MCF 10A (cell line): Measurements from ENCODE around the gene ADGRF4. TPM values are rescaled to one million over a fixed set of nuclear protein-coding genes. Genes with fewer than 3 reads are reported as not detected.

Source experiments
- BruUV-seq: library from RNA; stranded (reverse); fragments of 400-500 nt; replicated peaks from 2 replicates; lab custom pipeline; 2021; lab: Mats Ljungman, UMichigan
- CTCF ChIA-PET: fragments of 300-600 bp; sonication (Branson Sonifier 250); formaldehyde crosslinking; extraction: SDS; loops from one replicate; lab custom pipeline; 2021; ENCODE audit warnings: antibody characterized with exemption, inconsistent platforms; lab: Yijun Ruan, JAX
- POLR2A ChIA-PET: fragments of 300-600, 350-650 bp; sonication (Branson Sonifier 250); formaldehyde crosslinking; extraction: SDS; loops from one replicate; lab custom pipeline; 2020; ENCODE audit warnings: antibody characterized with exemption, inconsistent platforms; lab: Yijun Ruan, JAX
- DNase-seq: peaks from one replicate; pipeline ENCODE4 v3.0.0-alpha.2; 2018; ENCODE audit not compliant: unreplicated experiment
- H3K27ac Mint-ChIP-seq: one replicate; pipeline ENCODE4 v1.8.0; 2022; ENCODE audit warnings: mild to moderate bottlenecking, low read depth, mixed read lengths; ENCODE audit not compliant: unreplicated experiment
- H3K27me3 Mint-ChIP-seq: one replicate; pipeline ENCODE4 v1.8.0; 2022; ENCODE audit warnings: mixed read lengths; ENCODE audit not compliant: insufficient read depth, unreplicated experiment
- H3K36me3 Mint-ChIP-seq: one replicate; pipeline ENCODE4 v1.8.0; 2022; ENCODE audit warnings: mild to moderate bottlenecking, moderate library complexity, mixed read lengths; ENCODE audit not compliant: insufficient read depth, unreplicated experiment
- H3K4me1 Mint-ChIP-seq: one replicate; pipeline ENCODE4 v1.8.0; 2022; ENCODE audit warnings: mixed read lengths; ENCODE audit not compliant: insufficient read depth, unreplicated experiment
- H3K4me3 Mint-ChIP-seq: one replicate; pipeline ENCODE4 v1.8.0; 2022; ENCODE audit warnings: mild to moderate bottlenecking, moderate library complexity, mixed read lengths; ENCODE audit not compliant: unreplicated experiment
- H3K9me3 Mint-ChIP-seq: one replicate; pipeline ENCODE4 v1.8.0; 2022; ENCODE audit warnings: mixed read lengths; ENCODE audit not compliant: unreplicated experiment
- intact Hi-C: fragments of 100-400 bp; cut with micrococcal nuclease; formaldehyde crosslinking; loops from 2 replicates; pipeline ENCODE4 v1.14.1; 2022
- total RNA-seq: library from RNA; stranded (reverse); gene quantifications from 2 replicates; pipeline ENCODE4 v1.2.3, GENCODE V29; 2022
- TF ChIP-seq, protein P1 (sequence below): fragments of 200-600 bp; IDR thresholded peaks from one replicate; pipeline ENCODE4 v1.8.0; 2022; ENCODE audit warnings: antibody characterized with exemption, mild to moderate bottlenecking; ENCODE audit not compliant: unreplicated experiment

Gene ADGRF4
- total RNA-seq, 1 experiment from 2014 or later, result 1.2 TPM

DNA sequence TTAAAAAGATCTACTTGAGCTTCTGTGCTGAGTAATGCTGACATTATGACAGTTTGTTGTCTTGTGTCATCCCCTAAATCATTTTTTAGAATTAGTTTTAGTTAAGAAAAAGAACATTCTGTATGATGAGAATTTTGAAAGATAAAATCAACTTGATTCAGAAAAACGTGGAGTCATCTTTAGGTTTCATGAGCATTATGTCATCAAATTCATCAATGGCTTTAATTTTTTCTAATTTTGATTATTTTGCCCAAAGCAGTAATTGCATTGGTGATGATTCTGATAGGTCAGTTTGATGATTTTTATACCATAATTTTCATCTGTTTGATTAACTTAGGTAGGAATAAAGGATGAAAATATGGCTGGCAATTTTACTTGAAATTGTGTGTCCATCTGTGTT lies 26.6 kb upstream of the ADGRF4 start:
- H3K9me3 Mint-ChIP-seq, result no peaks in the 10 kb centered on the region
- no peaks in the 10 kb centered on the region for H3K27me3 Mint-ChIP-seq
- no peak overlapping the region for H3K4me3 Mint-ChIP-seq
- intact Hi-C loops, result no loop called here
- CTCF ChIA-PET, result no interaction called here
- H3K4me1 Mint-ChIP-seq, result peaks cover 24% of the 10 kb centered on the region
- no TSS peak for BruUV-seq
- no peak for DNase-seq
- TF ChIP-seq, protein P1, sequence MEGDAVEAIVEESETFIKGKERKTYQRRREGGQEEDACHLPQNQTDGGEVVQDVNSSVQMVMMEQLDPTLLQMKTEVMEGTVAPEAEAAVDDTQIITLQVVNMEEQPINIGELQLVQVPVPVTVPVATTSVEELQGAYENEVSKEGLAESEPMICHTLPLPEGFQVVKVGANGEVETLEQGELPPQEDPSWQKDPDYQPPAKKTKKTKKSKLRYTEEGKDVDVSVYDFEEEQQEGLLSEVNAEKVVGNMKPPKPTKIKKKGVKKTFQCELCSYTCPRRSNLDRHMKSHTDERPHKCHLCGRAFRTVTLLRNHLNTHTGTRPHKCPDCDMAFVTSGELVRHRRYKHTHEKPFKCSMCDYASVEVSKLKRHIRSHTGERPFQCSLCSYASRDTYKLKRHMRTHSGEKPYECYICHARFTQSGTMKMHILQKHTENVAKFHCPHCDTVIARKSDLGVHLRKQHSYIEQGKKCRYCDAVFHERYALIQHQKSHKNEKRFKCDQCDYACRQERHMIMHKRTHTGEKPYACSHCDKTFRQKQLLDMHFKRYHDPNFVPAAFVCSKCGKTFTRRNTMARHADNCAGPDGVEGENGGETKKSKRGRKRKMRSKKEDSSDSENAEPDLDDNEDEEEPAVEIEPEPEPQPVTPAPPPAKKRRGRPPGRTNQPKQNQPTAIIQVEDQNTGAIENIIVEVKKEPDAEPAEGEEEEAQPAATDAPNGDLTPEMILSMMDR, result no peak
- POLR2A ChIA-PET, result interaction anchor here (2.3 to 4.2 kb wide), 3 partner anchors 8 to 29 kb away, joined by 9 to 84 read pairs (median 18); partner anchors contain the start of gene ADGRF4
- H3K27ac Mint-ChIP-seq, result no peak overlapping the region
- no peaks in the 10 kb centered on the region for H3K36me3 Mint-ChIP-seq

DNA sequence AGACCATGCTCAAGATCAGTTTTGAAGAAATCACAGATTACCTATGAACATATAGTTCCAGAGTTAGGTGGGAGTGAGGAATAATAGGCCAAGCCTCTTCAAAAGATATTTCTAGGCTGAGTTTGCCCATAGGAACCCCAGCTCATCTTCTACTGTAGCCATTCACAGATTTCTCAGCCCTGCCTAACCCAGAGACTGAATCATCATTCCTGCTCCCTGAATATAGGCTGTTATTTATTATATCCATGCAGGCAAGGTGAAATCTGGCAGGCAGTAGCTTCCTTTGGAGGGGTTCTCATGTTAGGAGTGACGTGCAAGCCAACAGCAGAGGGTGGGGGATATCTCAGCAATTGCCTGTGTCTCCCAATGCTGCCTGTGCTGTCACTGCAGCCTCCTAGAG lies 25.6 kb upstream of the ADGRF4 start:
- no peaks in the 10 kb centered on the region for H3K27me3 Mint-ChIP-seq
- no peaks in the 10 kb centered on the region for H3K9me3 Mint-ChIP-seq
- no peak overlapping the region for H3K4me3 Mint-ChIP-seq
- peaks cover 24% of the 10 kb centered on the region for H3K4me1 Mint-ChIP-seq
- DNase-seq, result no peak
- TF ChIP-seq, protein P1, result no peak
- ChIA-PET CTCF (interaction anchor here (0.7 to 1.2 kb wide), 4 partner anchors 20 to 1090 kb away, joined by 3 to 7 read pairs (median 3); no protein-coding TSS in a partner anchor), POLR2A (interaction anchor here (0.8 to 4.2 kb wide), 5 partner anchors 12 to 28 kb away, joined by 3 to 84 read pairs (median 3); partner anchors contain the start of gene ADGRF4)
- H3K27ac Mint-ChIP-seq, result no peak overlapping the region
- intact Hi-C loops, result no loop called here
- H3K36me3 Mint-ChIP-seq, result no peaks in the 10 kb centered on the region
- no TSS peak for BruUV-seq

DNA sequence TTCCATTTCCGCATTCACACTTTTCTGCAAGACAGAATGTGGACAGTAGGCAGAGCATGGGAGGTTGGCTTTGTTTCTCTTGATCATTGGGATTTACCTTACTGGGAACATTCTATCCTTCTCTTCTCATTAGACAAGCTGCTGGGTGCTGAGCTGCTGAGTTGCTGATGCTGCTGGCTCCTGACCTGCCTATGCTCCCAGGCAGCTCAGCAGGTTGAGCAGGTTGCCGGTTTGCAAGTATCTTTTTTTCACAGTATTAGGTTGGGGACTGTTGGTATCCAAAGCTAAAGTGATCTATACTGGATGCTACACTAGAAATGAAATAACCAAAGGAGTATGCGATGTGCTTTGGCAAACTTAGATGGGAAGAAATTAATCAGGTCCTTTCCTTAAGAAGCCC lies 23.7 kb upstream of the ADGRF4 start:
- H3K4me3 Mint-ChIP-seq, result no peak overlapping the region
- TF ChIP-seq, protein P1, result no peak
- DNase-seq, result no peak
- intact Hi-C loops, result no loop called here
- peaks cover 18% of the 10 kb centered on the region for H3K4me1 Mint-ChIP-seq
- H3K27ac Mint-ChIP-seq, result no peak overlapping the region
- ChIA-PET POLR2A (interaction anchor here (0.7 to 2.6 kb wide), 2 partner anchors 24 to 584 kb away, joined by 3 to 14 read pairs; partner anchors contain the start of gene ADGRF4), CTCF (interaction anchor here (0.6 to 2.4 kb wide), 3 partner anchors 27 to 151 kb away, joined by 3 to 13 read pairs (median 3); no protein-coding TSS in a partner anchor)
- H3K9me3 Mint-ChIP-seq, result no peaks in the 10 kb centered on the region
- H3K27me3 Mint-ChIP-seq, result no peaks in the 10 kb centered on the region
- H3K36me3 Mint-ChIP-seq, result no peaks in the 10 kb centered on the region
- no TSS peak for BruUV-seq

DNA sequence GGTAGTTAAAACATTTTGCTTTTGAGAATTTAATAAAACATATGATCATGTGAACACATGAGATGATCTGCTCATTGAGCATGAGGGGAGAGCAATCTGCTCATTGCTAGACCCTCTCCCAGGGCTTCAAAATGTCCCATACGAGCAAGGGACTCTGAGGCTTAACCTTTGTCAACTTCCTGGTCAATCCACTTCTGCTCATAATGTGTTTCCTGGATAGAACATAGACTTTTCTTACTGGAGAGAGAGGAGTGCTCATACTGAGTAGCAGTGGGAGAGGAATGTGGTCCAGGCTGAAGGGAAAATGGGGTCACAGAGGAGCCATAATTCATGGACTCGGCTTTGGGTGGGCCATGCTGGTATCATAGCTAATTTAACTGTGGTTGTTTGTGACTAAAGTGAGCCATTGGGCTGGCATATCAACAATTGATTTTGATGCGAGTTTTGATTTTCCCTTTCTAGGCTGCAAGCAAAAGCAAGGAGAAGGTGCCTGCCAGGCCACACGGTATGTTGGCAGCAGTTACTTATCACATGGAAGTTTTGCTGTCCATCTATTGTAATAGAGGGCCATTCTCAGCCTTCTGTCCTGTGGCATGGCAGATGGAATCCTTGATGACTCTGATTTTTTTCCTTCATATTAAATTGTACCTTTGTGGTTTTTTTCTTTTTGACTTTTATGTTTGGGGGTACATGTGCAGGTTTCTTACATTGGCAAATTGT lies 20.8 kb upstream of the ADGRF4 start:
- TF ChIP-seq, protein P1, result no peak
- no peak overlapping the region for H3K27ac Mint-ChIP-seq
- no peak overlapping the region for H3K4me3 Mint-ChIP-seq
- ChIA-PET CTCF (no interaction called here), POLR2A (no interaction called here)
- DNase-seq, result no peak
- H3K9me3 Mint-ChIP-seq, result no peaks in the 10 kb centered on the region
- no peaks in the 10 kb centered on the region for H3K36me3 Mint-ChIP-seq
- H3K27me3 Mint-ChIP-seq, result no peaks in the 10 kb centered on the region
- no TSS peak for BruUV-seq
- intact Hi-C loops, result no loop called here
- H3K4me1 Mint-ChIP-seq, result peaks cover 15% of the 10 kb centered on the region
